Measurements from ENCODE around the gene MYO3A. TPM values are rescaled to one million over a fixed set of nuclear protein-coding genes. Genes with fewer than 3 reads are reported as not detected.
"Not testable (repeated sequence)": the region's sequence is repeated elsewhere in the genome, so short reads cannot be mapped to it uniquely, and the experiment has no call there.

Gene MYO3A
- total and polyA plus RNA-seq, 2 experiments from 2014 or later, result 0.55 to 5.9 TPM

- no peak for TF ChIP-seq CTCF (IDR thresholded peaks at IDR 0.05; ENCODE audit: low read depth, low read length)
- no peaks in the 10 kb centered on the region for H3K36me3 ChIP-seq
- H3K4me3 ChIP-seq, result no peak overlapping the region
- no peaks in the 10 kb centered on the region for H3K27me3 ChIP-seq
- no peaks in the 10 kb centered on the region for H3K4me1 ChIP-seq (ENCODE audit: low read depth)
- no peak overlapping the region for H3K27ac ChIP-seq
- no peak for DNase-seq (ENCODE audit: low read depth in 1 of 2, low spot score in 1 of 2)
- no peaks in the 10 kb centered on the region for H3K9me3 ChIP-seq (ENCODE audit: low read depth)
Observed at GRCh38 chr10:26048756-26049155, 114.7 kb downstream of the MYO3A start.

- Histone ChIP-seq H3K9me3 (ENCODE audit: low read depth) (no peaks in the 10 kb centered on the region), H3K27me3 (no peaks in the 10 kb centered on the region), H3K4me3 (no peak overlapping the region), H3K36me3 (no peaks in the 10 kb centered on the region), H3K27ac (no peak overlapping the region), H3K4me1 (ENCODE audit: low read depth) (no peaks in the 10 kb centered on the region)
- DNase-seq (ENCODE audit: low read depth in 1 of 2, low spot score in 1 of 2), result no peak
- TF ChIP-seq CTCF (IDR thresholded peaks at IDR 0.05; ENCODE audit: low read depth, low read length), result no peak
Observed at GRCh38 chr10:26052326-26052725, 118.3 kb downstream of the MYO3A start.

- no peak for TF ChIP-seq CTCF (IDR thresholded peaks at IDR 0.05; ENCODE audit: low read depth, low read length)
- no peak overlapping the region for H3K4me3 ChIP-seq
- H3K27me3 ChIP-seq, result no peaks in the 10 kb centered on the region
- no peaks in the 10 kb centered on the region for H3K9me3 ChIP-seq (ENCODE audit: low read depth)
- no peaks in the 10 kb centered on the region for H3K4me1 ChIP-seq (ENCODE audit: low read depth)
- no peak for DNase-seq (ENCODE audit: low read depth in 1 of 2, low spot score in 1 of 2)
- no peak overlapping the region for H3K27ac ChIP-seq
- H3K36me3 ChIP-seq, result no peaks in the 10 kb centered on the region
Observed at GRCh38 chr10:26057466-26057865, 123.4 kb downstream of the MYO3A start.

- TF ChIP-seq CTCF (IDR thresholded peaks at IDR 0.05; ENCODE audit: low read depth, low read length), result no peak
- no peaks in the 10 kb centered on the region for H3K27me3 ChIP-seq
- no peak overlapping the region for H3K27ac ChIP-seq
- H3K9me3 ChIP-seq (ENCODE audit: low read depth), result no peaks in the 10 kb centered on the region
- no peak for DNase-seq (ENCODE audit: low read depth in 1 of 2, low spot score in 1 of 2)
- no peak overlapping the region for H3K4me3 ChIP-seq
- H3K4me1 ChIP-seq (ENCODE audit: low read depth), result no peaks in the 10 kb centered on the region
- no peaks in the 10 kb centered on the region for H3K36me3 ChIP-seq
Observed at GRCh38 chr10:26064106-26064505, 130.1 kb downstream of the MYO3A start.

- no peak for TF ChIP-seq CTCF (IDR thresholded peaks at IDR 0.05; ENCODE audit: low read depth, low read length)
- no peak for DNase-seq (ENCODE audit: low read depth in 1 of 2, low spot score in 1 of 2)
Observed at GRCh38 chr10:26067680-26068079, 133.7 kb downstream of the MYO3A start.

GRCh38 chr10:26080971-26081370 is 146.9 kb downstream of the MYO3A start:
- H3K4me3 ChIP-seq; H3K4me1 ChIP-seq (ENCODE audit: low read depth); H3K27me3 ChIP-seq; DNase-seq (ENCODE audit: low read depth in 1 of 2, low spot score in 1 of 2); H3K36me3 ChIP-seq; H3K27ac ChIP-seq; H3K9me3 ChIP-seq (ENCODE audit: low read depth): not testable (repeated sequence)

More at GRCh38 chr10:26067680-26068079, 133.7 kb downstream of the MYO3A start:
- no peaks in the 10 kb centered on the region for H3K4me1 ChIP-seq (ENCODE audit: low read depth)
- no peaks in the 10 kb centered on the region for H3K27me3 ChIP-seq
- H3K9me3 ChIP-seq (ENCODE audit: low read depth), result no peaks in the 10 kb centered on the region
- no peak overlapping the region for H3K27ac ChIP-seq
- H3K36me3 ChIP-seq, result no peaks in the 10 kb centered on the region
- H3K4me3 ChIP-seq, result no peak overlapping the region

Data from cardiac muscle cell (in vitro differentiated cells and primary cell).